HG03571 (cell line): ENCODE data around the gene MRPS6.
A peak's percentile ranks its signal among the peaks of the same experiment; 100 is the strongest.

Source experiments
- ATAC-seq: cut with Tn5 transposase; IDR thresholded peaks from one replicate; pipeline ENCODE4 v1.9.1; 2021; ENCODE audit not compliant: unreplicated experiment

MRPS6 gene

DNA sequence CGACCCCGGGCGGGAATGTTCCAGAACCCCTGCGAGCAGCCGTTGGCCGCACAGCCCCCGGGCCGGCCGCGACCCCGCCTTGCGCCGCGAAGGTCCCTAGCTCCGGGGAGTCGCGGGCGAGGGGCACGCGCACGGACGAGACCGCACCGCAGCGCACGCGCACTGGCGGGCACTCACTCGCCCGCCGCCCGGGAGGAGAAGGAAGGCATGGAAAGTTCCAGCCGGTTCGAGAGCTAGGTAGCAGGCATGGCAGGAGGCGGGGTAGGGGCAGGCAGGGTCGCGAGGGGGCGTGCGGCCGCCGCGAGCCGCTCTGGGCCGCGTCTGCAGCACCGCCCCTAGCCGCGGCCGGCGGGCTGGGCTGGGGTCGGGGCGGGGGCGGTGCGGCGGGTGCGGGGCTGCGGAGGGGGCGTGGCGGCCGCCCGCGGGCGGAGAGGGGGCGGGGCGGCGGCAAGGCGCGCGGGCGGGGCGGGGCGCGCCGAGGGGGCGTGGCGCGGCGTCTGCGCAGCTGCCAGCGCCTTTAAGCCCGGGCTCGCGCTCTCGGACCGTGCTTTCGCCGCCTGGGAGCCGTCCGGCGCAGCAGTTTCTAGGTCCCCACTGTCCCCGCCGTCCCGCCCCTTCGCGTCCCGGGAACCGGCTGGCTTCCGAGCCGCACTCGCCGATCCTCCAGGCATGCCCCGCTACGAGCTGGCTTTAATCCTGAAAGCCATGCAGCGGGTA, at the start of gene MRPS6, which contains the start of gene SLC5A3:
Gene MRPS6, plus strand, starts transcription at position 547 of the 717 bp plus-strand sequence. Its CDS starts 123 bp downstream, at position 670.
Gene SLC5A3, plus strand, starts transcription at position 547 of the 717 bp plus-strand sequence. CDS start 21,621 bp downstream, outside the sequence.
- ATAC-seq, result peak; percentile 81

DNA sequence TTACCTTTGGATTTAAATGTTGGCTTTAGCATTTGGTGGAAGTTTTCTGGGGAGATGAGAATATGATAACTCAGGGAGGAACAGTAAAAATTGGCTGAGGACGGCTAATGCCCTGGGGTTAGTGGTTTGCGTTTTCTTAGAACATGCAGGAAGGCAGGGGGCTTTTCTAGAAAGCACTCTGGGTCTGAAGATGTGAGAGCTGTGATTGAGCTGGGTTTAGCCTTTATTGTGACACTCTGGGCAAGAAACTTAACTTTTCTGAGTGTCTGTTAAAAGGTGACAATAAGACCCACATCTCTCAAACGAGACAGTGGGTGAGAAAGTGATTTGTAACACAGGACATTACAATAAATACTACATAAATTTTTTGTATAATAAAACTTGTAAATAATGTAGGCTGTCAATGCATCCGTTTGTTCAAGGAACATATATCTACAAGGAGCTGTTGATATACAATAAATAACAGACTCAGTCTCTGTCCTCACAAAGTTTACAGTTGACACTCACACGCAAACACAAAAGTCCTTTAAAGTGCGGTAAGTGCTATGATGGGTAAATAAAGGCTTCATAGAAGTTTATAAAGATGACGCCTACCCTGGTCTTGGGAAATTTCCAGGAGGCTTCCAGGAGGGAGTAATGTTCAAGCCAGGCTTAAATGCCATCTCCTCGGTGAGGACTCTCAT, 49.5 kb upstream of the MRPS6 start:
- ATAC-seq, result no peak

DNA sequence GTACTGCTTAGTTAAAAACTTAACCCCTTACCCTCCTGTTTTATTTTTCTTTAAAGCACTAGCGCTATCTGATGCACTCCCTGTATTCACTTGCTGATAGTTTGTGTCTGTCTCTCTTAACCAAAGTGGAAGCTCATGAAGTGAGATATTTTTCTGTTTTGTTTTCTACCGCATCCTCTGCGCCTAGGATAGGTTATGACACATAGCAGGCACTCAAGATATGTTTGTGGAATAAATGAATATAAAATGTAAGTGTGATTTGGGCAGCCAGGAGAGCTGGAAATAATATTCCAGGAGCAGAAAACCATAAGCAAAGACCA, 49.0 kb upstream of the MRPS6 start:
- no peak for ATAC-seq

DNA sequence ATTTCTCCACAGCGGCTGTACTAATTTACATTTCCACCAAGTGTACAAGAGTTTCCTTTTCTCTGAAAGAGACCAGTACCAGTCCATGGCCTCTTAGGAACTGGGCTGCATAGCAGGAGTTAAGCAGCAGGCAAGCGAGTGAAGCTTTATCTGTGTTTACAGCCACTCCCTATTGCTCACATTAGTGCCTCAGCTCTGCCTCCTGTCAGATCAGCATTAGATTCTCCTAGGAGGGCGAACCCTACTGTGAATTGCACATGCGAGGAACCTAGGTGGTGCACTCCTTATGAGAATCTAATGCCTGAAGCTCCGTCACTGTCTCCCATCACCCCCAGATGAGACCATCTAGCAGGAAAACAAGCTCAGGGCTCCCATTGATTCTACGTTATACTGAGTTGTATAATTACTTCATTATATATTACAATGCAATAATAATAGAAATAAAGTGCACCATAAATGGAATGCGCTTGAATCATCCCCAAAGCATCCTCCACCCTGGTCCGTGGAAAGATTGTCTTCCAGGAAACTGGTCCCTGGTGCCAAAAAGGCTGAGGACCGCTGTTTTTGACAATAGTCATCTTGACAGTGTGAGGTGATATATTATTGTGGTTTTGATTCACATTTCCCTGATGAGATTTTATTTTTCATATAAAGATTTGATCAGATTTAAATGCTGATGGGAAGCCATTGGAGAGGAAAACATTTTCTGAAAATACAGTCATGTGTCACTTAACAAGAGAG, 45.5 kb upstream of the MRPS6 start:
- no peak for ATAC-seq

DNA sequence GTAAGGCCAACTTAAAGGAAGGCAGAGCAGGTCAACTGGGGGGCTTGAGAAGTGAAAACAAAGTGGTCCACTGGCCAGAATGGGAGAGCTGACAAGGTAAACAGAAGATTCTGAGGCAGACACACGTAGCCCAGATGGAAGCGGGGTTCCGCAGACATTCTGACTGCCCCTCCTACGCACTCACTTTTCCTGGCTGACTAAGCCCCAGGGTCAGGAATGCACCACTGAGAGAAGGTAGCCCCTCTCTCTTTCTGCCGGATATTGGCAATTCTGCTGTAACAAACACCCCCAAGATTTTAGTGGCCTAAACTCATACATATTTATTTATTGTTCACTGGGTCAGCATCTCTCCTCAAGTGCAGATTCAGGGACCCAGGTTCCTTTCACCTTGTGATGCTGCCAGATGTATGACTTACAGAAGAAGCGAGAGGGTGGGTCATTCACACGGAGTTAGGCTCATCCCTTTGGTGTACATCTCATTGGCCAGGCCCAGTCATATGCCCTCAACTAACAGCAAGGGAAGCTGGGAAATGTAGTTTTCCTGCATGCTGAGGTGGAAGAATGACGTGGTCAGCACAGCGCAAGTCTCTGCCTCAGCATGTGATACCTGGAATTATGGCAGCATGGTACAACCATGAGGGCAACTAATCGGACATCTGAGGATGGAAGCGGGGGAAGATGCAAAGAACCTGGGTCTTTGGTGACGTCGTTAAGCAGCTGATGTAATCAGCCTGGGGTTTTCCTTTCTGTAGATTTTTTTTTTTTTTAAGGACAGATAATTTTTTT, 43.4 kb upstream of the MRPS6 start:
- ATAC-seq, result peak; percentile 57

DNA sequence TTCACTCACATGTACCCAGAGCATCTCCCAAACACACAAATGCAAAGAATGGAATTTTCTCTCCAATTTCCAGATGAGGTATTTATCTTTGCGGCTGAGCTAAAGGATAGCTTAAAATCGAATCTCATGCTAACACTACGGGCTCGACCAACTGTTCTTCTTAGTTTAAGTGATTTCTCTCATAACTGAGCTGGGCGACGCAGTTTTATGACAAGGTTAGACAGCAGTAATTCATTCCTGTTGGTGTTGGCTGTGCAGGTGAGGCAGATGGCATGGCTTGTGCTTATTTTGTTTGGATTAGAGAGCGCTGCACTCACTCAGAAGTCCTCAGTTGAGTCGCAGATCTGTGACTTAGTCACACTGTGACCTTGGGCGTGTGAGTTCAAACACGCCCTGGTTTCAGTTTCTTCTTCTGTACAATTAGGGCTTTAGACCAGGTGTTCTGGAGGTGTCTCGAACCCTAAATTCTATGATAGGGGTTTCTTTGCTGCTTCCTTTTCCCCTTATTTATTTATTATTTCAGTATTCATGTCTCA, 41.5 kb upstream of the MRPS6 start:
- no peak for ATAC-seq

DNA sequence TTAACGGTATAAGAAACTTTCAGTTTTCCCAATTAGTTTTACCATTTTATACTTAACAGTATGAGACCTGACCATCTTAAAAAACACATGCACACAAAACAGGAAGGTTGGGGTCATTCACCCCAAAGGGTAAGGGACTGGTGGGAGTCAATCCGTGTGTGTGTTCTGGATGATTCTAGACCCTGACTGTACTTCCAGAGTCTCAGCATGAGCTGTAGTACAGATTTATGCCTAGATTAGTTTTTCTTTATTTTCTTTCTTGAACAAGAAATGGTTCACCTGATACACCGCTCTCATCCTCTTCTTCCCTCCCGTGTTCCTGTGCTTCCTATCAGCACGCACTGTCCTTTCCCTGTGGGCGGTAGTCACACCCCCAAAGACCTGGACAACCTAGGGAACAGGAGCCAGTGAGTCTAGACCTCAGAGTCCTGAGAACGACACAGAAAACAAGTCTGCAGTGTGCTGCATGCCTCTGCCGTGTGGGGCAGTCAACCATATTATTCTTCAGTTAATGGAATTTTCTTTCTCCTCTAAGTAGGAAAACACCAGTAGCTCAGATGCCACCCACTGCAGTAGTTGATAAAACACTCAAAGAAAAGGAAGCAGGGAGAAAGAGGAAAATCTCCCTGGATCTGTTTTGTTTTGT, 38.9 kb upstream of the MRPS6 start:
- ATAC-seq, result no peak

DNA sequence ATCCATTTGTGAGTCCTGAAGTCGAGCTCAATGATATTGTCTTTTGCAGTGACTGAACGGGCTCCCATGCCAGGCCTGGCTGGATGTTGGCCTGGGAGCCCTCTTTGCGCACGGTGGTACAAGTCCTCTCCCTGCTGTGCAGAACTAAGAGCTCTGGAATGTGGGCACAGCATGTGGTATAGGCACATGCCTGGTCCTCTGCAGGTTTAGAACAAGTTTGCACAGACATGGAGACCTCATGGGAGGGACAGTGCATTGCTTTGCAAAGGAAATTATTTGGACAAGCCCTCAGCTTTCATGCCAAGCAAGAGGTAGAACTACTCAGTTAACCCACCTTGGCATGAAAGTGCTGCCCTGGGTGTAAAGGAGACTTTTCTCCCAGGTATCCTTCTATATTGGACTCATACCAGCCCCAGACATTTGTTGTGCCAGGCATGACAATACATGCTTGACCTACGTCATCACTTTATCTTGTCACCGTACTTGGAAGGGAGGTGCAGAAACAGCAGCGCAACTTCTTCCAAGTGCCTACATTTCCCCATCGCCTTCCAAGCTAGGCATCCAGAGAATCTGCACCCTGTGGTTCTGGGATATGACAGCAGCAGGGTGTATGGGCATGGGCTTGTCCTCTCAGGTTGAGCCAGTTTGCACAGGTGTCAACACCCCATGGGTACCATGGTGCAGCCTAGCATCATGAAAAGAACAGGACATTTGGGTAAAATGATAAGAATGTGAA, 37.6 kb upstream of the MRPS6 start:
- no peak for ATAC-seq

DNA sequence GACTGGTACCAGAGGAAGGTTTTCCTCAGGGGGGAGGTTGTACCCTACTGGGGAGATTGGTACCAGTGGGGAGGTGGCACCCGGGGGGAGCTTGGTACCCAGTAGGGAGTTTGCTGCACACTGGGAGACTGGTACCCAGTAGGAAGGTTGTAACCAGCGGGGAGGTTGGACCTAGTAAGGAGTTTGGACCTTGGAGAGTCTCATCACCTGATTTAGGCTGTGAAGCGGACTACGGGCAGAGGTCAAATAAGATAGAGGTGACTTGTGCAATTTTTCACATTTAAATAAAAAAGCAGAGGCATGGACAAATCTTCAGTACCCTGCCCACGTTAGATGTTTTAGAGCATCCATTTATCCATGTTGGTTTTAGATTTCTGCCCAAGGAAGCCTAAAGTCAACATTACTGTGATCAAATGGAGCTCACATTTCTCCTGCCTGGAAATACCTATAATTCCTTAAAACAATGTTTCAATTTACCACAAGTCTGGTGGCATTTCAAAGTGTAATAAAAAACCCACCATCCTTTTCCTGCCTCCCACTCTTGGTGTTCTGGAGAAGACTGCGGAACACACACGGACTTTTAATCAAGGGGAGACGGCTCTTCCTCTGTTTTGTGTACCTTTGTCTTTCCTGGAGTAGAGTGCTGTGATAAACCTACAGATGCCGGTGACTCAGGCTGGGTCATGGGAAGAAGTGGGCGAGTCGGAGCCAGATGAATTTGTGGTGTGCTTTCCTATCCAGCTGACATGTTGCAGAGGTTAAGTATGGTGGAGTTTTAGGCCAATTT, 36.2 kb upstream of the MRPS6 start:
- no peak for ATAC-seq

DNA sequence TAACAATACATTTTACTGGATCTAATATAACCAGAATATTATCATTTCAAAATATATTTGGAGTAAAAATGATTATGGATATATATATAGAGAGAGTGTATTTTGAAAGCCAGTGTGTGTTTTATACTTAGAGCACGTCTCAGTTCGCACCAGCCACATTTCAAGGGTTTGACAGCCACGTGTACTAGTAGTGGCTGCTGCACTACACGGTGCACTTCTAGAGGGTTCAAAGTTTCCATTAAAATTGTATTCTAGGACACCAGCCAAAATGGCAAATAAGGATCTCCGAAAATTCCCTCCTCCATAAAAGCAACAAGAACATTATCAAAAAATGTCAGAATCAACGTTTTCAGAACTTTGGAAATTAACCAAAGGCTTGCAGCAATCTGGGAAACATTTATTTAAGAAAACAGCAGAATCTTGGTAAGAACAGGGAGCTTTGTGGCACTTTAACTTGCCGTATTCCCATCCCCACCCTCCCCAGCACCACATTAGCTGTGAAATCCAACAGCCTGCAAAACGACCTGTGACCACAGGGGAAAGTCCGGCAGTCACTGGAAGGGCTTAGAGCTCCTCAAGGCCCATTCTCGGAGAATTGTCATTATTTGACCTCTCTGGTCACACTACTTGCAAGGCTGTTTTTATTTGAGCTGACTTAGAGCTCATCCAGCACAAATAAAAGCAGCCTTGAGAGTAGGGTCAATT, 33.5 kb upstream of the MRPS6 start:
- no peak for ATAC-seq

DNA sequence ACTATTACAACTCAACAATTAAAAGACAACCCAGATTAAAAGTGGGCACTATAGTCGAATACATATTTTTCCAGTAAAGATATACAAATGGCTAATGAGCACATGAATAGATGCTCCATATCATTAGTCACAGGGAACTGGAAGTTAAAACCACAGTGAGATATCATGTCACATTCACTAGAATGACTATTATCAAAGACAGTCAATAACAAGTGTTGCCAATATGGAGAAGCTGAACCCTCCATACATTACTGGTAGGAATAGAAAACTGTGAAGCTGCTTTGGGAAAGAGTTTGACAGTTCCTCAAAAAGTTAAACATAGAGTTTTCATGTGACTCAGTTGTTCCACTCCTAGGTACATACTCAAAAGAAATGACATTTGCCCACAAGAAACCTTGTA, 30.6 kb upstream of the MRPS6 start:
- no peak for ATAC-seq

DNA sequence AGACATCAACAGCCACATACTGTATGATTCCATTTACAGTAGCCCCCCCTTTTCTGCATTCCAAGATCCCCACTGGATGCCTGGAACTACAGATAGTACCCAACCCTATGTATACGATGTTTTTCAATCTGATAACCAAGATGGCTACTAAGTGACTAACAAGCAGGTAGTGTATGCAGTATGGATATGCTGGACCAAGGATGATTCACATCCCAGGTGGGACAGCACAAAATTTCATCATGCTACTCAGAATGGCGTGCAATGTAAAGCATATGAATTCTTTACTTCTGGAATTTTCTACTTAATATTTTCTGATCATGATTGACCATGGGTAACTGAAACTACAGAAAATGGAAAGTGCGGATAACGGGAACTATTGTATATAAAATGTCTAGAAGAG, 30.0 kb upstream of the MRPS6 start:
- ATAC-seq, result no peak

DNA sequence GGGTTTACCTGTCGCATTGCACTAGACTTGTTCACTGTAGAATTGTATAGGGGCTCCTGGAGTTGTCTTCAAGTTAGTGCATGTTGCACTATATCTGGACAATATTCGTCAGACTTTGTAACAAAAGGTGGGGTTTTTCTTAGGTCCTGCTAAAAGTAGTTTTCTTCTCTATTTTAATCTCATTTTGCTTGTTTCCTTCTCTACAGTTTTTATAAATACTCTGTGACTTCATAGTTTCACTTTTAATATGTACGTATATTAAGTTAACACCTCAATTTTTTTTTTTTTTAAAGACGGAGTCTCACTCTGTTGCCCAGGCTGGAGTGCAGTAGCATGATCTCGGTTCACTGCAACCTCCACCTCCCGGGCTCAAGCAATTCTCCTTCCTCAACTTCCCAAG, 26.5 kb upstream of the MRPS6 start:
- ATAC-seq, result no peak

DNA sequence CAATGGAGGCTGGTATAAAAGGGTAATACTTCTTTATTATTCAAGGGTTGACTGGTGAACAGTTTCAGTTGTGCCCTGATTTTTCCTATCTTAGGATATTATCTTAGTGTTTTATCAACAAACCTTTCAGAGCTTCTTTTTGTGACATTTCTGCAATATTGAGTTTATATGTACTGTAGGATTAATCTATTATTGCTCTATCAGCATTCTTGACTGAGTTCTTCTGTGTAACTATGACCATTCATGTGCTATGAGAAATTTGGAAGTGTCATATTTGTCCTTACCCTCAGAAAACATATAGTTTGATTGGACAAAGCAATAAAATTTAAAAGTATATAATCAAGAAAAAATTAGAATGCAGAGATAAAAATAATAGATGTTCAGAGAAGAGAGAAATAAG, 25.5 kb upstream of the MRPS6 start:
- no peak for ATAC-seq

DNA sequence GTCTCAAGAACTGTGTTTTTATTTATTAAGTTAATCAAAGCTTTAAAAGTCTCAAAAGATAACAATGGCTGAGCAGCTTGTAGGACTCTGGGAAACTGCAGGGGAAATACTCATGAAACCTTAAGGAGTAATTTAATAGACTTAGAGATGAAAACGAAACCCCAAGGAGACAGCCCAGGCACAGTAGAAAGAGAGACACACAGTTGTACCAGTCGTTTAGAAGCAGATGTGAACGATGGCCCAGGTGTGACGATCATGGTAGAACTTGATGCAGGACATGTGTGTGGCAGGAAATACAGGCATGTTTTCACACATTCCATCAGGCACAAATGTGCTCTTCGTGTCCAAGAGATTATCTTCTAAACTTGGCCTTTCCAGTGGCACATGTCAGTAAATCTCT, 21.2 kb upstream of the MRPS6 start:
- no peak for ATAC-seq

DNA sequence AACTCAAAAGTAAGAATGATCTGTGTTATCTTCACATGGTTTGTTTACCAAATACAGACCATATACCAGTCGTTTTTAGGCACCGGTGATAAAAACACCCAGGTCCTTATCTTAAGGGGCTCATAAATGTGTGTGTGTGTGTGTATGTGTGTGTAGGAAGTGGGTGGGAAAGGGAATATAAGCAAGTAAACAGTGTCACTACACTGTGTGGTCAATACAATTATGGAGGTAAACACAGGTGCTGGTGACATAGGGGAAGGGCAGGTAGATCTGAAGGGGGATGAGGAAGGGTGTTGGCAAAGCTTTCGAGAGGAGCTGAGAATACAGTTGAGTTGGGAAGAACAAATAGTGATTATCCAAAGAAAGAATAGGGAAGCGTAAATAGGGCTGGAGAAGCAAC, 19.1 kb upstream of the MRPS6 start:
- no peak for ATAC-seq

DNA sequence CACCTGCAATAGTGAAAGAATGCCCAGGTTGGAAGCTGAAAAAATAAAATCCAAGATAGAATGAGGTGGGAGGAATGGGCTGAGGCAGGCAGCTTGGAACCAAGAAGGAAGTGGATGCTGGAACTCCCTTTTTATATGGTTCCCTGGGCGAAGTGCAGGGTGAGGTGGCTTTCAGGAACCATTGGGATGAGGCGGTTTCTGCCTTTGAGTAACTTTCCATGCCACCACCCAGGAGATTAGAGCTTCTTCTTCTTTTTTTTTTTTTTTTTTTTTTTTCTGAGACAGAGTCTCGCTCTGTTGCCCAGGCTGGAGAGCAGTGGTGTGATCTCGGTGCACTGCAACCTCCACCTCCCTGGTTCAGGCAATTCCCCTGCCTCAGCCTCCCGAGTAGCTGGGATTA, 17.8 kb upstream of the MRPS6 start:
- no peak for ATAC-seq

DNA sequence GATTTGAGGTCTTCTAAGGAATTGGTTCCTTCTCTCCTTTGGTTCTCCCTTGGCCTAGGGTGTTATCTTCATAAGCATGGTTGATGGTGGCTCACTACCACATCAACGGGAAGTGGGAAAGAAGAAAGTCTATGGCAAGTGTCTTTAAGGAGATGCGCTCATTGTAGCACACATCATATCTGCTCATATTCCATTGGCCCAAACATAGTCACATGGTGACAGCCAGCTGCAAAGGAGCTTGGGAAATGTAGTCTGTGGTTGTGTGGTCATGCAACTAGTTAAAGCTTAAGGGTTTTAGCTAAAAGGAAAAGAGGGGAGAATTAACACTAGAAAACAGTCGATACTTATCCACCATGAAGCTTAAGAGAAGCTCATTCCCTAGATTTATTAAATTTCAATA, 11.4 kb upstream of the MRPS6 start:
- ATAC-seq, result no peak
